OCI-LY7 (cell line): ENCODE measurements around the gene USH1G. TPM values are rescaled to one million over a fixed set of nuclear protein-coding genes. Genes with fewer than 3 reads are reported as not detected.

ENCODE experiments used
- BruUV-seq: library from RNA; stranded (reverse); fragments of 400-500 nt; replicated peaks from 2 replicates; lab custom pipeline; 2021; lab: Mats Ljungman, UMichigan
- CTCF ChIA-PET: fragments of 300-600 bp; sonication (Branson Sonifier 250); formaldehyde crosslinking; loops from one replicate; lab custom pipeline; 2022; ENCODE audit warnings: antibody characterized with exemption; ENCODE audit not compliant: unreplicated experiment; lab: Charles Lee
- POLR2A ChIA-PET: fragments of 300-600 bp; sonication (Branson Sonifier 250); formaldehyde crosslinking; loops from one replicate; lab custom pipeline; 2022; ENCODE audit warnings: antibody characterized with exemption; lab: Charles Lee
- DNase-seq: peaks from one replicate; pipeline ENCODE4 v3.0.0-alpha.2; 2015; ENCODE audit warnings: low spot score
- H2AFZ ChIP-seq: fragments of 200-600 bp; sonication (generic), shearing (Covaris generic); 2 replicates; pipeline ENCODE4 v1.6.1; 2014; ENCODE audit warnings: mild to moderate bottlenecking, antibody characterized with exemption, low read length, moderate library complexity
- H3K27ac ChIP-seq: fragments of 200-600 bp; sonication (generic); 2 replicates; pipeline ENCODE4 v1.5.1; 2014; ENCODE audit warnings: mixed run types, low read depth, mild to moderate bottlenecking, moderate library complexity, low read length, inconsistent platforms; ENCODE audit not compliant: poor library complexity, severe bottlenecking
- H3K36me3 ChIP-seq: fragments of 200-600 bp; sonication (generic); 2 replicates; pipeline ENCODE4 v1.6.1; 2014; ENCODE audit warnings: mild to moderate bottlenecking, antibody characterized with exemption, low read length, moderate library complexity, mixed read lengths; ENCODE audit not compliant: insufficient read depth
- H3K4me1 ChIP-seq: fragments of 200-600 bp; sonication (generic); 2 replicates; pipeline ENCODE4 v1.5.1; 2014; ENCODE audit warnings: mild to moderate bottlenecking, low read length; ENCODE audit not compliant: insufficient read depth, poor library complexity, severe bottlenecking
- H3K4me2 ChIP-seq: fragments of 200-600 bp; sonication (generic); 2 replicates; pipeline ENCODE4 v1.6.1; 2014; ENCODE audit warnings: mild to moderate bottlenecking, low read length
- H3K4me3 ChIP-seq: fragments of 200-600 bp; sonication (generic); 2 replicates; pipeline ENCODE4 v1.5.1; 2014; ENCODE audit warnings: mild to moderate bottlenecking, low read depth, low read length; ENCODE audit not compliant: poor library complexity, severe bottlenecking
- H3K79me2 ChIP-seq: fragments of 200-600 bp; sonication (generic); 2 replicates; pipeline ENCODE4 v1.6.1; 2016; ENCODE audit warnings: low read depth, mild to moderate bottlenecking, low read length, moderate library complexity, mixed read lengths; ENCODE audit not compliant: insufficient read depth
- H3K9me2 ChIP-seq: fragments of 200-600 bp; sonication (generic); 2 replicates; pipeline ENCODE4 v1.6.1; 2016; ENCODE audit warnings: mild to moderate bottlenecking, low read length, mixed read lengths; ENCODE audit not compliant: insufficient read depth
- H3K9me3 ChIP-seq: fragments of 200-600 bp; sonication (generic); 2 replicates; pipeline ENCODE4 v1.6.1; 2014; ENCODE audit warnings: mild to moderate bottlenecking, mixed run types, low read length, mixed read lengths
- H4K20me1 ChIP-seq: fragments of 200-600 bp; sonication (generic); 2 replicates; pipeline ENCODE4 v1.6.1; 2014; ENCODE audit warnings: mild to moderate bottlenecking, antibody characterized with exemption, low read length, moderate library complexity, mixed read lengths; ENCODE audit not compliant: insufficient read depth
- EZH2phosphoT487 ChIP-seq: fragments of 200-600 bp; sonication (generic); IDR thresholded peaks from 2 replicates; pipeline ENCODE4 v1.6.1; 2018; ENCODE audit warnings: low read depth, borderline replicate concordance, mild to moderate bottlenecking, mixed run types, antibody characterized with exemption, low read length, moderate library complexity, mixed read lengths
- intact Hi-C: fragments of 100-400 bp; cut with micrococcal nuclease; formaldehyde crosslinking; loops from one replicate; pipeline ENCODE4 v1.10.0; 2022; ENCODE audit not compliant: unreplicated experiment
- total RNA-seq, 2 experiments: library from RNA; depleted of rRNA in 1 of 2; stranded (reverse); fragments of >200 nt in 1 of 2; shearing (Covaris generic) in 1 of 2; gene quantifications; 2 replicates each; pipeline ENCODE4 v1.2.3, GENCODE V29; 2014 to 2022
- TF ChIP-seq, protein P1 (sequence below): fragments of 200-600 bp; sonication (generic); conservative IDR thresholded peaks from 2 replicates; pipeline ENCODE4 v1.5.1; 2014; ENCODE audit warnings: mild to moderate bottlenecking, antibody characterized with exemption, low read length, moderate library complexity, mixed read lengths

USH1G gene
- total RNA-seq, 2 experiments from 2014 or later = not detected

- TF ChIP-seq EZH2phosphoT487 = no peak
- TF ChIP-seq, protein P1, sequence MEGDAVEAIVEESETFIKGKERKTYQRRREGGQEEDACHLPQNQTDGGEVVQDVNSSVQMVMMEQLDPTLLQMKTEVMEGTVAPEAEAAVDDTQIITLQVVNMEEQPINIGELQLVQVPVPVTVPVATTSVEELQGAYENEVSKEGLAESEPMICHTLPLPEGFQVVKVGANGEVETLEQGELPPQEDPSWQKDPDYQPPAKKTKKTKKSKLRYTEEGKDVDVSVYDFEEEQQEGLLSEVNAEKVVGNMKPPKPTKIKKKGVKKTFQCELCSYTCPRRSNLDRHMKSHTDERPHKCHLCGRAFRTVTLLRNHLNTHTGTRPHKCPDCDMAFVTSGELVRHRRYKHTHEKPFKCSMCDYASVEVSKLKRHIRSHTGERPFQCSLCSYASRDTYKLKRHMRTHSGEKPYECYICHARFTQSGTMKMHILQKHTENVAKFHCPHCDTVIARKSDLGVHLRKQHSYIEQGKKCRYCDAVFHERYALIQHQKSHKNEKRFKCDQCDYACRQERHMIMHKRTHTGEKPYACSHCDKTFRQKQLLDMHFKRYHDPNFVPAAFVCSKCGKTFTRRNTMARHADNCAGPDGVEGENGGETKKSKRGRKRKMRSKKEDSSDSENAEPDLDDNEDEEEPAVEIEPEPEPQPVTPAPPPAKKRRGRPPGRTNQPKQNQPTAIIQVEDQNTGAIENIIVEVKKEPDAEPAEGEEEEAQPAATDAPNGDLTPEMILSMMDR = no peak
- Histone ChIP-seq H3K4me3 (no peak overlapping the region), H3K9me2 (no peaks in the 10 kb centered on the region), H2AFZ (no peak overlapping the region), H3K36me3 (no peaks in the 10 kb centered on the region), H3K79me2 (no peaks in the 10 kb centered on the region), H3K9me3 (no peaks in the 10 kb centered on the region), H3K4me1 (peaks cover 24% of the 10 kb centered on the region), H4K20me1 (no peaks in the 10 kb centered on the region), H3K4me2 (no peak overlapping the region), H3K27ac (no peak overlapping the region)
- intact Hi-C loops = no loop called here
- POLR2A ChIA-PET = interaction anchor here (1.2 kb wide), 1 partner anchor 37 kb away, joined by 3 read pairs; no protein-coding TSS in a partner anchor
- no peak for DNase-seq
- BruUV-seq = no TSS peak
- CTCF ChIA-PET = interaction anchor here (0.9 kb wide), 1 partner anchor 77 kb away, joined by 5 read pairs; no protein-coding TSS in a partner anchor
Observed at GRCh38 chr17:74868908-74869255, 54.2 kb downstream of the USH1G start.

DNA sequence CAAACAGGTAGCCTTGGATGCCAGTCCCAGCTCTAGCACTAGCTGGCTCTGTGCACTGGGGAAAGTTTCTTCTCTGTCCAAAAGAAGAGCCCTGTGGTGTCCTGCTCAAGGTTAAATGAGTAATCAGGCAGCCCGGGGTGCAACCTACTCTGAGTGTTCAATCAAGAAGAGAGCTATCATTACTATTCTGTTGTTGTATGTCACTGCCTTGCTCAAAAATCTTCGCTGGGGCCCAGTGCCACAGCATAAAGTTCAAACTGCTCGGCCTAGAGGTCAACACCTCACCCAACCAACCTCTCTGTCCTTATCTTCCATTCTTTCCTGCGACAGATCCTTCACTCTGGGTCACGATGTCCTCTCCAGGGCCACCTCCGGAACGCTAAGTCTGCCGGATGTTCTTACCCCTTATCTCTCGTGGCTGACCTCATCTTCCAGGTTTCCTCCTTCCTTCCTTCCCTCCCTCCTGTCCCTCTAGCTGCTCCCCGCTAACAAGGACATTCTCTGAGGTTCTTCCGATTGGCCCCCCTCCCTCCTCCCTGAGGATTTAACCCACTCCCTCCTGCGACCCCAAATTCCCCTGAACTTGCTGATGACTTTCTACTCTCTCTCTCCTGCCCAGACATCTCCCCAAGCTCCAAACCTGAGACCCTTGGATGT lies 54.7 kb downstream of the USH1G start:
- H3K9me2 ChIP-seq = no peaks in the 10 kb centered on the region
- no TSS peak for BruUV-seq
- DNase-seq = no peak
- no peak overlapping the region for H3K4me2 ChIP-seq
- ChIA-PET CTCF (interaction anchor here (0.9 kb wide), 1 partner anchor 77 kb away, joined by 5 read pairs; no protein-coding TSS in a partner anchor), POLR2A (interaction anchor here (0.7 to 1.2 kb wide), 2 partner anchors 35 to 36 kb away, joined by 3 to 4 read pairs; no protein-coding TSS in a partner anchor)
- H3K27ac ChIP-seq = no peak overlapping the region
- no peaks in the 10 kb centered on the region for H3K36me3 ChIP-seq
- H2AFZ ChIP-seq = no peak overlapping the region
- H3K9me3 ChIP-seq = no peaks in the 10 kb centered on the region
- no peaks in the 10 kb centered on the region for H4K20me1 ChIP-seq
- no peak for TF ChIP-seq EZH2phosphoT487
- TF ChIP-seq, protein P1 = no peak
- H3K79me2 ChIP-seq = no peaks in the 10 kb centered on the region
- H3K4me1 ChIP-seq = peaks cover 22% of the 10 kb centered on the region
- no peak overlapping the region for H3K4me3 ChIP-seq
- intact Hi-C loops = no loop called here
